NCI-H1048 (cell line): ENCODE results near the gene CRB2.

ENCODE experiments used
- DNase-seq: peaks from one replicate; lab custom pipeline; 2025; lab: John Stamatoyannopoulos, UW

Gene CRB2

GRCh38 chr9:123348317-123348992, 7.5 kb upstream of the CRB2 start:
- DNase-seq = no peak

- DNase-seq = no peak
These were observed 7.0 kb upstream of the CRB2 start for GRCh38 chr9:123349033-123349432.

GRCh38 chr9:123349691-123350480, 6.1 kb upstream of the CRB2 start:
- peak; percentile 8 for DNase-seq

GRCh38 chr9:123350590-123351310, 5.2 kb upstream of the CRB2 start:
- DNase-seq = no peak

GRCh38 chr9:123353041-123353440, 3.0 kb upstream of the CRB2 start:
- DNase-seq = no peak

GRCh38 chr9:123353984-123354591, 1.9 kb upstream of the CRB2 start:
- peak; percentile 14 for DNase-seq

- no peak for DNase-seq
These were observed 1.0 kb upstream of the CRB2 start for GRCh38 chr9:123354806-123355508.

- no peak for DNase-seq
These were observed 1.1 kb downstream of the CRB2 start for GRCh38 chr9:123356851-123357742.

- DNase-seq = no peak
These were observed 1.7 kb downstream of the CRB2 start for GRCh38 chr9:123357743-123358059.

- DNase-seq = no peak
These were observed 2.3 kb downstream of the CRB2 start for GRCh38 chr9:123358181-123358905.

GRCh38 chr9:123359106-123359505, 3.1 kb downstream of the CRB2 start:
- no peak for DNase-seq

- DNase-seq = no peak
These were observed 3.5 kb downstream of the CRB2 start for GRCh38 chr9:123359546-123359945.

GRCh38 chr9:123360161-123361085, 4.4 kb downstream of the CRB2 start:
- no peak for DNase-seq

GRCh38 chr9:123361086-123361730, 5.2 kb downstream of the CRB2 start:
- no peak for DNase-seq

GRCh38 chr9:123361731-123362510, 5.9 kb downstream of the CRB2 start:
- DNase-seq = no peak

GRCh38 chr9:123362856-123363255, 6.9 kb downstream of the CRB2 start:
- no peak for DNase-seq

GRCh38 chr9:123364241-123364824, 8.3 kb downstream of the CRB2 start:
- DNase-seq = no peak
